B cell (primary cell): ENCODE data around the gene DDX39B. TPM values are rescaled to one million over a fixed set of nuclear protein-coding genes. Genes with fewer than 3 reads are reported as not detected.

Experiments used
- ATAC-seq: fragments of 200-7000 bp; cut with Tn5 transposase; one replicate; pipeline ENCODE4 v1.10.0; 2021; ENCODE audit warnings: low read depth, mild to moderate bottlenecking, moderate number of reproducible peaks, moderate library complexity
- CTCF ChIA-PET: fragments of 350-600 bp; sonication (Branson Sonifier 250); formaldehyde crosslinking; loops from one replicate; lab custom pipeline; 2021; ENCODE audit warnings: antibody characterized with exemption, inconsistent platforms; lab: Charles Lee
- POLR2A ChIA-PET: fragments of 350-600 bp; sonication (Branson Sonifier 250); formaldehyde crosslinking; loops from one replicate; lab custom pipeline; 2021; ENCODE audit warnings: antibody characterized with exemption; lab: Charles Lee
- DNase-seq: peaks from one replicate; pipeline ENCODE4 v3.0.0; 2013
- H2AFZ ChIP-seq: 2 replicates; pipeline ENCODE4 v1.6.1; 2012; ENCODE audit warnings: mild to moderate bottlenecking, low read depth, low read length; ENCODE audit not compliant: insufficient read depth, poor library complexity, severe bottlenecking
- H3K27ac ChIP-seq, 2 donors: 1 replicate in 1 of 2; 2 replicates in 1 of 2; pipeline ENCODE4 v1.5.1; 2012 to 2013; ENCODE audit warnings: low read length in 2 of 2, mild to moderate bottlenecking in 2 of 2, moderate library complexity in 1 of 2
- H3K27me3 ChIP-seq, 4 experiments: fragments of 200-600 bp in 1 of 4; sonication (generic) in 1 of 4; replicated peaks in 1 of 4; 1 replicate in 2 of 4; 2 replicates in 2 of 4; pipeline versions ENCODE4 v1.6.1 to v1.7.0; 2013 to 2016; ENCODE audit warnings: low read length in 3 of 4, mild to moderate bottlenecking in 2 of 4, mixed read lengths in 1 of 4, moderate library complexity in 1 of 4; ENCODE audit not compliant: insufficient read depth in 4 of 4, control insufficient read depth in 3 of 4; ENCODE audit errors: control extremely low read depth in 1 of 4
- H3K36me3 ChIP-seq, 2 experiments: replicated peaks in 1 of 2; 1 replicate in 1 of 2; 2 replicates in 1 of 2; pipeline versions ENCODE4 v1.6.1 to v1.7.1; 2013; ENCODE audit warnings: low read length in 1 of 2; ENCODE audit not compliant: insufficient read depth in 2 of 2, control insufficient read depth in 1 of 2; ENCODE audit errors: control extremely low read depth in 1 of 2, extremely low read depth in 1 of 2
- H3K4me1 ChIP-seq, 2 donors: fragments of 200-600 bp in 1 of 2; sonication (generic) in 1 of 2; 1 replicate in 1 of 2; 2 replicates in 1 of 2; pipeline versions ENCODE4 v1.5.1 to v1.6.1; 2013 to 2017; ENCODE audit warnings: low read length in 2 of 2; ENCODE audit not compliant: control insufficient read depth in 2 of 2, insufficient read depth in 2 of 2
- H3K4me2 ChIP-seq: replicated peaks from 2 replicates; pipeline ENCODE3; 2012; ENCODE audit warnings: mild to moderate bottlenecking, low read depth, low read length; ENCODE audit not compliant: poor library complexity, severe bottlenecking
- H3K4me3 ChIP-seq, 5 experiments: fragments of 200-600 bp in 1 of 5; sonication (generic) in 1 of 5; 1 replicate in 3 of 5; 2 replicates in 2 of 5; pipeline versions ENCODE4 v1.5.1 to v1.7.0; 2011 to 2016; ENCODE audit warnings: low read length in 4 of 5, mild to moderate bottlenecking in 4 of 5, low read depth in 2 of 5, control low read depth in 1 of 5, moderate library complexity in 1 of 5; ENCODE audit not compliant: insufficient read depth in 1 of 5; ENCODE audit errors: control extremely low read depth in 1 of 5, extremely low read depth in 1 of 5
- H3K79me2 ChIP-seq: fragments of 200-600 bp; sonication (generic); one replicate; pipeline ENCODE4 v1.6.0; 2016; ENCODE audit warnings: low read length; ENCODE audit not compliant: control insufficient read depth, insufficient read depth
- H3K9ac ChIP-seq: fragments of 200-600 bp; sonication (generic); 2 replicates; pipeline ENCODE4 v1.6.1; 2017; ENCODE audit warnings: mild to moderate bottlenecking, low read length, moderate library complexity
- H3K9me3 ChIP-seq, 3 donors: one replicate each; pipeline versions ENCODE4 v1.6.1 to v1.7.1; 2013; ENCODE audit warnings: low read length in 2 of 3; ENCODE audit not compliant: control insufficient read depth in 2 of 3, insufficient read depth in 1 of 3; ENCODE audit errors: control extremely low read depth in 1 of 3
- H4K20me1 ChIP-seq: 2 replicates; pipeline ENCODE4 v1.6.0; 2012; ENCODE audit warnings: mild to moderate bottlenecking, low read length; ENCODE audit not compliant: insufficient read depth, control insufficient read depth, poor library complexity, severe bottlenecking
- H3K27ac Mint-ChIP-seq: one replicate; pipeline ENCODE4 v1.8.0; 2021; ENCODE audit warnings: mixed read lengths
- H3K27me3 Mint-ChIP-seq: one replicate; pipeline ENCODE4 v1.8.0; 2021; ENCODE audit warnings: mixed read lengths
- H3K4me1 Mint-ChIP-seq: one replicate; pipeline ENCODE4 v1.8.0; 2021; ENCODE audit warnings: mixed read lengths
- H3K4me3 Mint-ChIP-seq: one replicate; pipeline ENCODE4 v1.8.0; 2021; ENCODE audit warnings: mixed read lengths
- H3K9me3 Mint-ChIP-seq: one replicate; pipeline ENCODE4 v1.8.0; 2022; ENCODE audit warnings: mixed read lengths; ENCODE audit not compliant: insufficient read depth
- EZH2 ChIP-seq: IDR thresholded peaks from 2 replicates; pipeline ENCODE4 v1.6.1; 2012; ENCODE audit warnings: borderline replicate concordance, low read depth, mild to moderate bottlenecking, moderate library complexity, low read length; ENCODE audit not compliant: insufficient read depth, poor library complexity, severe bottlenecking
- WGBS: methylation state at CpG from one replicate; pipeline ENCODE4 v1.1.5; 2013; ENCODE audit warnings: missing lambda C conversion rate; ENCODE audit not compliant: insufficient coverage; 5-methylcytosine and 5-hydroxymethylcytosine counted together
- intact Hi-C: fragments of 100-400 bp; cut with micrococcal nuclease; formaldehyde crosslinking; loops from one replicate; pipeline ENCODE4 v1.10.0; 2022
- polyA plus RNA-seq: library from polyadenylated mRNA; depleted of rRNA; stranded (reverse); fragments of >200 nt; gene quantifications from 2 replicates; pipeline ENCODE4 v1.2.3, GENCODE V29; 2012
- total RNA-seq, 2 donors: library from RNA; stranded (reverse); fragments of 120-200 nt in 1 of 2; gene quantifications; 1 replicate in 1 of 2; 2 replicates in 1 of 2; pipeline versions ENCODE4 v1.2.3 to v1.2.4, GENCODE V29; 2013 to 2022
- TF ChIP-seq, protein P1 (sequence below): fragments of 200-600 bp; IDR thresholded peaks from one replicate; pipeline ENCODE4 v1.8.0; 2022; ENCODE audit warnings: antibody characterized with exemption, mild to moderate bottlenecking

The DDX39B gene
- total and polyA plus RNA-seq, 2 donors (not counting 1 experiment from before 2014, with no cell fraction given): 576 to 838 TPM

DNA sequence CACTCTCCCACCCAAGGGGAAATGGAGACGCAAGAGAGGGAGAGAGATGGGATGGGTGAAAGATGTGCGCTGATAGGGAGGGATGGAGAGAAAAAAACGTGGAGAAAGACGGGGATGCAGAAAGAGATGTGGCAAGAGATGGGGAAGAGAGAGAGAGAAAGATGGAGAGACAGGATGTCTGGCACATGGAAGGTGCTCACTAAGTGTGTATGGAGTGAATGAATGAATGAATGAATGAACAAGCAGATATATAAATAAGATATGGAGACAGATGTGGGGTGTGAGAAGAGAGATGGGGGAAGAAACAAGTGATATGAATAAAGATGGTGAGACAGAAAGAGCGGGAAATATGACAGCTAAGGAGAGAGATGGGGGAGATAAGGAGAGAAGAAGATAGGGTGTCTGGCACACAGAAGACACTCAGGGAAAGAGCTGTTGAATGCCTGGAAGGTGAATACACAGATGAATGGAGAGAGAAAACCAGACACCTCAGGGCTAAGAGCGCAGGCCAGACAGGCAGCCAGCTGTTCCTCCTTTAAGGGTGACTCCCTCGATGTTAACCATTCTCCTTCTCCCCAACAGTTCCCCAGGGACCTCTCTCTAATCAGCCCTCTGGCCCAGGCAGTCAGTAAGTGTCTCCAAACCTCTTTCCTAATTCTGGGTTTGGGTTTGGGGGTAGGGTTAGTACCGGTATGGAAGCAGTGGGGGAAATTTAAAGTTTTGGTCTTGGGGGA lies 34.3 kb upstream of the DDX39B start:
- Histone ChIP-seq H3K4me1 (peaks cover 74 to 95% of the 10 kb centered on the region in 2 donors), H4K20me1 (peaks cover 26% of the 10 kb centered on the region), H3K4me3 (peak overlapping the region; percentile 74 to 87 (median 77)), H3K79me2 (peaks cover 93% of the 10 kb centered on the region), H3K27me3 (no peaks in the 10 kb centered on the region), H3K9ac (peak overlapping the region; percentile 74), H2AFZ (peak overlapping the region; percentile 36), H3K27ac (peak overlapping the region; percentile 77 to 89), H3K9me3 (no peaks in the 10 kb centered on the region), H3K4me2 (peak overlapping the region; percentile 88), H3K36me3 (peaks cover 2 to 35% of the 10 kb centered on the region in 2 experiments)
- DNase-seq (peak; percentile 71), ATAC-seq (peak; percentile 9)
- POLR2A ChIA-PET: interaction anchor here (0.5 to 42.6 kb wide), 7 partner anchors 9 to 1060 kb away, joined by 3 to 1450 read pairs (median 7); partner anchors contain the start of genes ATP6V1G2, LST1, LTA and LTB
- 40% methylated on average over 5 of the region's 8 CpGs for WGBS
- Mint-ChIP-seq H3K4me3 (peak overlapping the region; percentile 89), H3K9me3 (no peaks in the 10 kb centered on the region), H3K4me1 (peaks cover 91% of the 10 kb centered on the region), H3K27me3 (no peaks in the 10 kb centered on the region), H3K27ac (peak overlapping the region; percentile 93)
- TF ChIP-seq, protein P1, sequence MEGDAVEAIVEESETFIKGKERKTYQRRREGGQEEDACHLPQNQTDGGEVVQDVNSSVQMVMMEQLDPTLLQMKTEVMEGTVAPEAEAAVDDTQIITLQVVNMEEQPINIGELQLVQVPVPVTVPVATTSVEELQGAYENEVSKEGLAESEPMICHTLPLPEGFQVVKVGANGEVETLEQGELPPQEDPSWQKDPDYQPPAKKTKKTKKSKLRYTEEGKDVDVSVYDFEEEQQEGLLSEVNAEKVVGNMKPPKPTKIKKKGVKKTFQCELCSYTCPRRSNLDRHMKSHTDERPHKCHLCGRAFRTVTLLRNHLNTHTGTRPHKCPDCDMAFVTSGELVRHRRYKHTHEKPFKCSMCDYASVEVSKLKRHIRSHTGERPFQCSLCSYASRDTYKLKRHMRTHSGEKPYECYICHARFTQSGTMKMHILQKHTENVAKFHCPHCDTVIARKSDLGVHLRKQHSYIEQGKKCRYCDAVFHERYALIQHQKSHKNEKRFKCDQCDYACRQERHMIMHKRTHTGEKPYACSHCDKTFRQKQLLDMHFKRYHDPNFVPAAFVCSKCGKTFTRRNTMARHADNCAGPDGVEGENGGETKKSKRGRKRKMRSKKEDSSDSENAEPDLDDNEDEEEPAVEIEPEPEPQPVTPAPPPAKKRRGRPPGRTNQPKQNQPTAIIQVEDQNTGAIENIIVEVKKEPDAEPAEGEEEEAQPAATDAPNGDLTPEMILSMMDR: no peak
- CTCF ChIA-PET: interaction anchor here (0.7 to 35.3 kb wide), 9 partner anchors 7 to 354 kb away, joined by 3 to 2241 read pairs (median 8); partner anchors contain the start of genes ATP6V1G2, LST1, LTA and LTB
- intact Hi-C loops: loop anchor here (1.0 kb wide), 1 partner anchor 8 kb away; no protein-coding TSS in a partner anchor

DNA sequence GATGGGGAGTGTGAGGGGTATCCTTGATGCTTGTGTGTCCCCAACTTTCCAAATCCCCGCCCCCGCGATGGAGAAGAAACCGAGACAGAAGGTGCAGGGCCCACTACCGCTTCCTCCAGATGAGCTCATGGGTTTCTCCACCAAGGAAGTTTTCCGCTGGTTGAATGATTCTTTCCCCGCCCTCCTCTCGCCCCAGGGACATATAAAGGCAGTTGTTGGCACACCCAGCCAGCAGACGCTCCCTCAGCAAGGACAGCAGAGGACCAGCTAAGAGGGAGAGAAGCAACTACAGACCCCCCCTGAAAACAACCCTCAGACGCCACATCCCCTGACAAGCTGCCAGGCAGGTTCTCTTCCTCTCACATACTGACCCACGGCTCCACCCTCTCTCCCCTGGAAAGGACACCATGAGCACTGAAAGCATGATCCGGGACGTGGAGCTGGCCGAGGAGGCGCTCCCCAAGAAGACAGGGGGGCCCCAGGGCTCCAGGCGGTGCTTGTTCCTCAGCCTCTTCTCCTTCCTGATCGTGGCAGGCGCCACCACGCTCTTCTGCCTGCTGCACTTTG lies 33.6 kb upstream of the DDX39B start, which contains the start of gene TNF:
TNF (plus strand) TSS at position 231 of the 567 bp plus-strand sequence; CDS start at position 408, 177 bp downstream.
- Mint-ChIP-seq H3K4me1 (peaks cover 94% of the 10 kb centered on the region), H3K27ac (peak within 1 kb of the TSS; percentile 93), H3K9me3 (no peaks in the 10 kb centered on the region), H3K4me3 (peak within 1 kb of the TSS; percentile 89), H3K27me3 (no peaks in the 10 kb centered on the region)
- peak within 1 kb of the TSS; percentile 74 for H3K9ac ChIP-seq
- H3K9me3 ChIP-seq: no peaks in the 10 kb centered on the region
- H3K4me3 ChIP-seq: peak within 1 kb of the TSS; percentile 74 to 87 (median 77)
- ChIA-PET CTCF (interaction anchor here (1.5 to 35.3 kb wide), 5 partner anchors 8 to 152 kb away, joined by 4 to 2241 read pairs (median 22); partner anchors contain the start of genes ATP6V1G2, LST1, LTA and LTB), POLR2A (interaction anchor here (1.1 to 42.6 kb wide), 3 partner anchors 9 to 34 kb away, joined by 4 to 1450 read pairs (median 1450); partner anchors contain the start of genes ATP6V1G2, DDX39B, LST1 and LTA)
- peaks cover 80 to 99% of the 10 kb centered on the region in 2 donors for H3K4me1 ChIP-seq
- peaks cover 93% of the 10 kb centered on the region for H3K79me2 ChIP-seq
- peaks cover 2 to 29% of the 10 kb centered on the region in 2 experiments for H3K36me3 ChIP-seq
- TF ChIP-seq, protein P1: no peak
- no peak for TF ChIP-seq EZH2
- H3K4me2 ChIP-seq: peak within 1 kb of the TSS; percentile 88
- H4K20me1 ChIP-seq: peaks cover 19% of the 10 kb centered on the region
- WGBS: 0% methylated on average over 15 of the region's 19 CpGs
- H3K27me3 ChIP-seq: no peaks in the 10 kb centered on the region
- intact Hi-C loops: no loop called here
- peak; percentile 40 for ATAC-seq
- DNase-seq: peak; percentile 84
- peak within 1 kb of the TSS; percentile 36 for H2AFZ ChIP-seq
- H3K27ac ChIP-seq: peak within 1 kb of the TSS; percentile 77 to 89
